Chondrocyte (in vitro differentiated cells): ENCODE results near the gene SLC9B2. TPM values are rescaled to one million over a fixed set of nuclear protein-coding genes. Genes with fewer than 3 reads are reported as not detected.

Source experiments
- DNase-seq: peaks from one replicate; pipeline ENCODE4 v3.0.0; 2021; ENCODE audit warnings: mixed read lengths, low spot score
- H3K27ac Mint-ChIP-seq: one replicate; pipeline ENCODE4 v1.8.0; 2021; ENCODE audit warnings: mild to moderate bottlenecking, moderate library complexity, mixed read lengths; ENCODE audit not compliant: unreplicated experiment
- H3K27me3 Mint-ChIP-seq: 2 replicates; pipeline ENCODE4 v1.8.0; 2021; ENCODE audit warnings: low read depth, mixed read lengths
- H3K36me3 Mint-ChIP-seq: 2 replicates; pipeline ENCODE4 v1.8.0; 2021; ENCODE audit warnings: low read depth, mixed read lengths
- H3K4me1 Mint-ChIP-seq: 2 replicates; pipeline ENCODE4 v1.8.0; 2021; ENCODE audit warnings: low read depth, mild to moderate bottlenecking, mixed read lengths
- H3K4me3 Mint-ChIP-seq: one replicate; pipeline ENCODE4 v1.8.0; 2021; ENCODE audit warnings: mild to moderate bottlenecking, moderate library complexity, mixed read lengths; ENCODE audit not compliant: unreplicated experiment
- H3K9me3 Mint-ChIP-seq: 2 replicates; pipeline ENCODE4 v1.8.0; 2021; ENCODE audit warnings: low read depth, mixed read lengths
- total RNA-seq: library from RNA; stranded (reverse); gene quantifications from 3 replicates; pipeline ENCODE4 v1.2.1, GENCODE V29; 2021
- TF ChIP-seq, protein P1 (sequence below): fragments of 200-600 bp; sonication (generic); IDR thresholded peaks from 2 replicates; pipeline ENCODE4 v1.5.0; 2021; ENCODE audit warnings: antibody characterized with exemption, mild to moderate bottlenecking, moderate library complexity

SLC9B2 gene
- total RNA-seq, 1 donor from 2014 or later = 21.7 TPM

DNA sequence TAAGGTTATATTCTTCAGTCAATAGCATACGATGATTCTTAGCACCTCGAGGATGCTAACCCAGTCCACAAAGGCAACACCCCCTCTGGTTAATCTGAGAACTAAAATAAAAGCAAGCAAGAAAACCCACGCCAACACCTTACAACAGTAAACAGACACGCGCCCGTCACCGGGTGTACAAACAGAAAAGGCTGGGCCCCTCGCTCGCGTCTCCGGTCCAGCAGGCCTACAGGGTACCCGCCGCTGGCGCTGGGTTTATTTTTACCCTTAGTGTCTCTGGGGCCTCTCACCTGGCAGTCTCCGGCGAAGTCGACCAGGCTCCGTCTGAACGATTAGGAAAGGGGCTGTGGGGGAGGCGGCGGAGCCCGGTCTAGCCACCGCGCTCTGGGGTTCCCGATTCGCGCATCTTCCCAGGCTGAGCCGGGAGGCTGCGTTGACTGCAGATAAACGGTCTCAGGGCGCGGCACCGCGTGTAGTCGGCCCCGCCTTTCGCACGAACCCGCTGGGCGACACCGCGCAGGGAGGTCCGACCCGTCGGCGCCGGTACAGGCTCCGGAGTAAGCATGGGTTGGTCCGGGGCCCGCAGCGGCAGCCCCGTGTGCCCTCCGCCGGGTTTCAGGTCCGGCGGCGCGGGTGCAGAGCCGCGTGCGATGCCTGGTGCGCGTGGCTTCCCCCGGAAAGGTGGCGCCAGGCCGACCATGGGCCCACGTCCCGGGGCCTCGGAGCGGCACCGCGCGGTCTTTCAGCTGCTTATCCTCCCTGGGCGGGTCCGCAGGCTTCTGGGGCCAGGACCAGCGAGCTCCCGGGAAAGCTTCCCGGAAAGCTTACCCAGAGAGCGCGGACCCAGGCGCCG lies 441 bp downstream of the SLC9B2 start:
- no peak for DNase-seq
- Mint-ChIP-seq H3K27me3 (no peaks in the 10 kb centered on the region), H3K4me1 (peaks cover 31% of the 10 kb centered on the region), H3K36me3 (peaks cover 2% of the 10 kb centered on the region), H3K9me3 (no peaks in the 10 kb centered on the region), H3K27ac (peak overlapping the region; percentile 98), H3K4me3 (peak overlapping the region; percentile 98)
- TF ChIP-seq, protein P1, sequence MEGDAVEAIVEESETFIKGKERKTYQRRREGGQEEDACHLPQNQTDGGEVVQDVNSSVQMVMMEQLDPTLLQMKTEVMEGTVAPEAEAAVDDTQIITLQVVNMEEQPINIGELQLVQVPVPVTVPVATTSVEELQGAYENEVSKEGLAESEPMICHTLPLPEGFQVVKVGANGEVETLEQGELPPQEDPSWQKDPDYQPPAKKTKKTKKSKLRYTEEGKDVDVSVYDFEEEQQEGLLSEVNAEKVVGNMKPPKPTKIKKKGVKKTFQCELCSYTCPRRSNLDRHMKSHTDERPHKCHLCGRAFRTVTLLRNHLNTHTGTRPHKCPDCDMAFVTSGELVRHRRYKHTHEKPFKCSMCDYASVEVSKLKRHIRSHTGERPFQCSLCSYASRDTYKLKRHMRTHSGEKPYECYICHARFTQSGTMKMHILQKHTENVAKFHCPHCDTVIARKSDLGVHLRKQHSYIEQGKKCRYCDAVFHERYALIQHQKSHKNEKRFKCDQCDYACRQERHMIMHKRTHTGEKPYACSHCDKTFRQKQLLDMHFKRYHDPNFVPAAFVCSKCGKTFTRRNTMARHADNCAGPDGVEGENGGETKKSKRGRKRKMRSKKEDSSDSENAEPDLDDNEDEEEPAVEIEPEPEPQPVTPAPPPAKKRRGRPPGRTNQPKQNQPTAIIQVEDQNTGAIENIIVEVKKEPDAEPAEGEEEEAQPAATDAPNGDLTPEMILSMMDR = peak; percentile 50

DNA sequence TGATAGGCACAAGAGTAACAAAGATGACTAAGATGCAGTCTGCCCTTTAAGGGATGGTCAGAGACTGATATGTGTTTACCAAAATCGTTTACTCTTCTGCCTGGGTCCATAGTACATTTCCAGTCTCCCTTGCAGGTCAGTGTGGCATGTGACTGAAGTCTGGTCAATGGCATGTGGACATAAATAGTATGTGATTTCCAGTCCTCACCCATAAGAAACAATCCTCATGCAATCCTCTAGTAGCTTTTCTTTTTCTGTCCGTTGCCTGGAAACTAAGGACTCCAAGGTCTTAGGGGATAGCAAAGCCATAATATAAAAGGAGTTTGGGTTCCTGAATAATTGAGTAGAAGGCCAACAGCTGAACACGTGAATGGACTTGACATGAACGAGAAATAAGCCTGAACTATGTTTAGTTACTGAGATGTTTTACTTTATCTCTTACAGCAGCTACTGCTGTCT lies 1.1 kb downstream of the SLC9B2 start:
- H3K27me3 Mint-ChIP-seq = no peaks in the 10 kb centered on the region
- no peak for DNase-seq
- peak overlapping the region; percentile 98 for H3K27ac Mint-ChIP-seq
- H3K4me3 Mint-ChIP-seq = peak overlapping the region; percentile 98
- no peaks in the 10 kb centered on the region for H3K36me3 Mint-ChIP-seq
- H3K4me1 Mint-ChIP-seq = peaks cover 31% of the 10 kb centered on the region
- TF ChIP-seq, protein P1 = no peak
- no peaks in the 10 kb centered on the region for H3K9me3 Mint-ChIP-seq

DNA sequence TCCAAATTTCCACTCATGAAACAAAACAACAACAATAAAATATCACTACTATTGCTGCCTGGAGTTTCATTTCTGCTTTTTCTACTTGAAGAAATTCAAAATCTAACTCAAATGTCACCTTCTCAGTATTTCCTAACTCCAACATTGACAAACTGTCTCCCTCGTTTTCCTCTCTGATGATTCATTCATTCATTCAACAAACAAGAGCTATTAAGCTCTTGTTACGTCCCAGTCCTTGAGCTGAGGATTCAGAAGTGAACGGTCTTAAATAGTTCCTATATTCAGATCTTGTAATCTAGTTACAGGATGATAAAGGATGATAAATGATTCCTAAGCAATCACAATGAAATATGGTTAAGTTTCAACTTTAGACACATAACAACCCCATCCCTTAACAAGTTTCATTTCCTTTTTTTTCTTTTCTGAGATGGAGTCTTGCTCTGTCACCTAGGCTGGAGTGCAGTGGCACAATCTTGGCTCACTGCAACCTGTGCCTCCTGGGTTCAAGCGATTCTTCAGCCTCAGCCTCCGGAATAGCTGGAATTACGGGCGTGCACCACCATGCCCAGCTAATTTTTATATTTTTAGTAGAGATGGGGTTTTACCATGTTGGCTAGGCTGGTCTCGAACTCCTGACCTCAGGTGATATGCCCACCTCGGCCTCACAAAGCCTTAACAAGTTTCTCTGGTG lies 1.7 kb downstream of the SLC9B2 start:
- H3K4me1 Mint-ChIP-seq = peaks cover 31% of the 10 kb centered on the region
- H3K36me3 Mint-ChIP-seq = no peaks in the 10 kb centered on the region
- H3K27me3 Mint-ChIP-seq = no peaks in the 10 kb centered on the region
- DNase-seq = no peak
- no peaks in the 10 kb centered on the region for H3K9me3 Mint-ChIP-seq
- H3K27ac Mint-ChIP-seq = peak overlapping the region; percentile 98
- peak overlapping the region; percentile 98 for H3K4me3 Mint-ChIP-seq
- TF ChIP-seq, protein P1 = no peak

DNA sequence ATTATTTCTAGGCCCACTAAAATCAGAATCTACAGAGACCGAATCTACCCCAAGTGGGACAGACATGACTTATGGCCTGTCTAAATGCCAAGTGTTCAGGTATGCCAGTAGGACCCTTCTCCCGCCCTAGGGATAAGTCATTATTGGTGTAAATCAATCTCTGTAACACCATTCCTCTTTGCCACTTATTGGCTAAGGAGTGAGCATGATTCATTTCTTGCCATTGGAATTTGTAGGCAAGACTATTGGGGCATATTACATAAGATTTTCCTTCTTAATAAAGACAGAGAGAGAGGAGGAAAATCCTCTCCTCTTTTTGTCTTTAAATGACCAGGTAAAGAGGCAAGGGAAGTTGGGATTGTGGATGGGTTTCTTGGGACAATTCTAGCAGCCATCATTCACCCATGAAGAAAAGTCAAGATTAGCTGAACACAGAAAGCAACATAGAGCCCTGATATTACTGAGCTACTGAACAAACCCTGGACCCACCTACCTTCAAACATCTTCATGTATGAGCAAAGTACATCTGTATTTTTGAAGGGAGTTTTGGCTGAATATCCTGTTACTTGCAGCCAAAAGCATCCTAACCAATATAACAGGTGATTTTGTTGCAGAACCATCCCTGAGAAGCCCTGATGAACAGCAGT lies 2.6 kb downstream of the SLC9B2 start:
- Mint-ChIP-seq H3K27ac (no peak overlapping the region), H3K9me3 (no peaks in the 10 kb centered on the region), H3K27me3 (no peaks in the 10 kb centered on the region), H3K36me3 (no peaks in the 10 kb centered on the region), H3K4me1 (peaks cover 31% of the 10 kb centered on the region), H3K4me3 (no peak overlapping the region)
- DNase-seq = no peak
- TF ChIP-seq, protein P1 = no peak
